Trophoblast cell (in vitro differentiated cells and primary cell): ENCODE measurements around the gene HECTD4. TPM values are rescaled to one million over a fixed set of nuclear protein-coding genes. Genes with fewer than 3 reads are reported as not detected.
A peak's percentile ranks its signal among the peaks of the same experiment; 100 is the strongest.

Experiments used
- DNase-seq, 2 donors: peaks; one replicate each; pipeline ENCODE4 v3.0.0-alpha.2; 2016
- H2AFZ ChIP-seq: 2 replicates; pipeline ENCODE4 v1.6.1; 2013; ENCODE audit warnings: low read length, moderate library complexity, mild to moderate bottlenecking; ENCODE audit not compliant: insufficient read depth, poor library complexity
- H2AK5ac ChIP-seq: 2 replicates; pipeline ENCODE4 v1.6.1; 2013; ENCODE audit warnings: mild to moderate bottlenecking, low read length
- H2BK120ac ChIP-seq: 2 replicates; pipeline ENCODE4 v1.6.1; 2013; ENCODE audit warnings: low read length, mild to moderate bottlenecking, moderate library complexity; ENCODE audit not compliant: insufficient read depth, poor library complexity
- H2BK12ac ChIP-seq: 2 replicates; pipeline ENCODE4 v1.6.1; 2013; ENCODE audit warnings: mild to moderate bottlenecking, low read length, moderate library complexity
- H2BK5ac ChIP-seq: 2 replicates; pipeline ENCODE4 v1.6.1; 2013; ENCODE audit warnings: low read length, low read depth, moderate library complexity, mild to moderate bottlenecking; ENCODE audit not compliant: poor library complexity
- H3K14ac ChIP-seq: 2 replicates; pipeline ENCODE4 v1.6.1; 2013; ENCODE audit warnings: mild to moderate bottlenecking, low read length
- H3K18ac ChIP-seq: 2 replicates; pipeline ENCODE4 v1.6.1; 2013; ENCODE audit warnings: mild to moderate bottlenecking, low read length
- H3K23ac ChIP-seq: 2 replicates; pipeline ENCODE4 v1.6.1; 2013; ENCODE audit warnings: low read length
- H3K27ac ChIP-seq: 2 replicates; pipeline ENCODE4 v1.5.1; 2013; ENCODE audit warnings: low read depth, mild to moderate bottlenecking, inconsistent platforms, low read length, moderate library complexity
- H3K27me3 ChIP-seq: 2 replicates; pipeline ENCODE4 v1.6.1; 2013; ENCODE audit warnings: inconsistent platforms, mild to moderate bottlenecking, low read length, moderate library complexity; ENCODE audit not compliant: insufficient read depth
- H3K36me3 ChIP-seq, 2 experiments: 1 replicate in 1 of 2; 2 replicates in 1 of 2; pipeline ENCODE4 v1.6.1; 2013; ENCODE audit warnings: low read length in 2 of 2, mild to moderate bottlenecking in 2 of 2, moderate library complexity in 1 of 2; ENCODE audit not compliant: insufficient read depth in 2 of 2, control insufficient read depth in 1 of 2
- H3K4ac ChIP-seq: 2 replicates; pipeline ENCODE4 v1.6.1; 2013; ENCODE audit warnings: low read depth, mild to moderate bottlenecking, low read length, moderate library complexity
- H3K4me1 ChIP-seq, 2 experiments: 1 replicate in 1 of 2; 2 replicates in 1 of 2; pipeline ENCODE4 v1.6.1; 2013; ENCODE audit warnings: low read length in 2 of 2, mild to moderate bottlenecking in 2 of 2, moderate library complexity in 1 of 2; ENCODE audit not compliant: insufficient read depth in 2 of 2, control insufficient read depth in 1 of 2
- H3K4me2 ChIP-seq: 2 replicates; pipeline ENCODE4 v1.6.1; 2013; ENCODE audit warnings: inconsistent platforms, mild to moderate bottlenecking, low read length, moderate library complexity
- H3K4me3 ChIP-seq: 2 replicates; pipeline ENCODE4 v1.5.1; 2013; ENCODE audit warnings: mild to moderate bottlenecking, low read depth, low read length, inconsistent platforms
- H3K79me1 ChIP-seq: one replicate; pipeline ENCODE4 v1.6.1; 2013; ENCODE audit warnings: low read length
- H3K79me2 ChIP-seq: 2 replicates; pipeline ENCODE4 v1.6.1; 2013; ENCODE audit warnings: low read length, mild to moderate bottlenecking; ENCODE audit not compliant: control insufficient read depth, insufficient read depth, poor library complexity
- H3K9ac ChIP-seq: 2 replicates; pipeline ENCODE4 v1.6.1; 2013; ENCODE audit warnings: mild to moderate bottlenecking, low read length
- H3K9me3 ChIP-seq: 2 replicates; pipeline ENCODE4 v1.6.1; 2013; ENCODE audit warnings: low read depth, mild to moderate bottlenecking, control low read depth, inconsistent platforms, low read length; ENCODE audit not compliant: insufficient read depth
- H4K12ac ChIP-seq: 2 replicates; pipeline ENCODE4 v1.6.1; 2013; ENCODE audit warnings: low read depth, mild to moderate bottlenecking, low read length, moderate library complexity
- H4K8ac ChIP-seq: 2 replicates; pipeline ENCODE4 v1.6.1; 2013; ENCODE audit warnings: low read depth, mild to moderate bottlenecking, low read length, moderate library complexity
- H4K91ac ChIP-seq: one replicate; pipeline ENCODE4 v1.6.1; 2013; ENCODE audit warnings: low read depth, mild to moderate bottlenecking, low read length, moderate library complexity
- WGBS: extraction: QIAGEN DNeasy Blood & Tissue Kit; methylation state at CpG from one replicate; pipeline ENCODE4 v1.1.7; 2013; ENCODE audit warnings: missing lambda C conversion rate; ENCODE audit not compliant: insufficient read length, insufficient coverage; ENCODE audit errors: extremely low coverage; 5-methylcytosine and 5-hydroxymethylcytosine counted together
- polyA plus RNA-seq: library from polyadenylated mRNA; stranded (reverse); fragments of 200-250 nt; gene quantifications from 2 replicates; pipeline ENCODE4 v1.2.3, GENCODE V29; 2013

The HECTD4 gene
- 9.2 and 10.2 TPM in 2 replicates for polyA plus RNA-seq

- DNase-seq: peak; percentile 95 to 97
- H4K12ac ChIP-seq: peak within 1 kb of the TSS; percentile 80
- H3K4ac ChIP-seq: peak within 1 kb of the TSS; percentile 65
- H2AFZ ChIP-seq: peak within 1 kb of the TSS; percentile 89
- H3K79me1 ChIP-seq: peaks cover 6% of the 10 kb centered on the region
- H2BK120ac ChIP-seq: peak within 1 kb of the TSS; percentile 57
- no peaks in the 10 kb centered on the region for H3K36me3 ChIP-seq
- H2BK12ac ChIP-seq: no peak within 1 kb of the TSS
- H3K4me1 ChIP-seq: peaks cover 6 to 8% of the 10 kb centered on the region in 2 experiments
- peaks cover 12% of the 10 kb centered on the region for H3K79me2 ChIP-seq
- H2BK5ac ChIP-seq: peak within 1 kb of the TSS; percentile 38
- peak within 1 kb of the TSS; percentile 73 for H4K91ac ChIP-seq
- H3K9ac ChIP-seq: peak within 1 kb of the TSS; percentile 85
- no peaks in the 10 kb centered on the region for H3K27me3 ChIP-seq
- peak within 1 kb of the TSS; percentile 97 for H3K14ac ChIP-seq
- H2AK5ac ChIP-seq: no peak within 1 kb of the TSS
- no peaks in the 10 kb centered on the region for H3K9me3 ChIP-seq
- no peak within 1 kb of the TSS for H3K23ac ChIP-seq
- peak within 1 kb of the TSS; percentile 74 for H3K18ac ChIP-seq
- peak within 1 kb of the TSS; percentile 92 for H3K4me3 ChIP-seq
- H4K8ac ChIP-seq: peak within 1 kb of the TSS; percentile 94
- WGBS: no CpG with 5 or more reads among the region's 106 CpGs
- H3K4me2 ChIP-seq: peak within 1 kb of the TSS; percentile 82
- H3K27ac ChIP-seq: peak within 1 kb of the TSS; percentile 61
These were observed at the start of gene HECTD4 for GRCh38 chr12:112381883-112382796. TSS of gene HECTD4 (minus strand) at chr12:112382431. CDS start at chr12:112382128, 303 bp downstream.

DNA sequence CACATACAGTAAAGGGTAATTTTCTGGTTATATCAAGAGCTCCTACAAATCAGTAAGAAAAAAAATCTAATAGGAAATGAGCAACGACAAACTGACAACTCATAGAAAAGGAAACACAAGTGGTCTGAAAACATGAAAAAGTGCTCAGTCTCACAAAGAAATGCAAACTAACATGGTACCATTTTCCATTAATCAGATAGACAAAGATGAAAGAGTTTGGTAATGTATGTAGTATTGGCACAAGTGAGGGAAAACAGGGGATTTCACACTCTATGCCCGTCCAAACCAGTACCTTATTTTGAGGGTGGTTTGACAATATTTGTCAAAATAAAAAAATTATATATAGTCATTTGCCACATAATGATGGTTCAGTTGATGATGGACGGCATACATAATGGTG, 49.7 kb upstream of the HECTD4 start:
- no peak overlapping the region for H3K23ac ChIP-seq
- no peak overlapping the region for H3K9ac ChIP-seq
- H2AK5ac ChIP-seq: no peak overlapping the region
- peaks cover 2 to 6% of the 10 kb centered on the region in 2 experiments for H3K36me3 ChIP-seq
- H3K79me1 ChIP-seq: no peaks in the 10 kb centered on the region
- H3K27me3 ChIP-seq: no peaks in the 10 kb centered on the region
- H4K12ac ChIP-seq: no peak overlapping the region
- no peak overlapping the region for H4K91ac ChIP-seq
- no peak overlapping the region for H3K4me3 ChIP-seq
- no peak overlapping the region for H3K4ac ChIP-seq
- peaks cover 1% of the 10 kb centered on the region for H3K79me2 ChIP-seq
- WGBS: no CpG with 5 or more reads among the region's 3 CpGs
- H2AFZ ChIP-seq: no peak overlapping the region
- H3K18ac ChIP-seq: no peak overlapping the region
- H3K9me3 ChIP-seq: no peaks in the 10 kb centered on the region
- H2BK5ac ChIP-seq: no peak overlapping the region
- H4K8ac ChIP-seq: no peak overlapping the region
- no peak overlapping the region for H2BK12ac ChIP-seq
- DNase-seq: no peak
- H2BK120ac ChIP-seq: no peak overlapping the region
- no peaks in the 10 kb centered on the region for H3K4me1 ChIP-seq
- no peak overlapping the region for H3K4me2 ChIP-seq
- H3K27ac ChIP-seq: no peak overlapping the region
- no peak overlapping the region for H3K14ac ChIP-seq

DNA sequence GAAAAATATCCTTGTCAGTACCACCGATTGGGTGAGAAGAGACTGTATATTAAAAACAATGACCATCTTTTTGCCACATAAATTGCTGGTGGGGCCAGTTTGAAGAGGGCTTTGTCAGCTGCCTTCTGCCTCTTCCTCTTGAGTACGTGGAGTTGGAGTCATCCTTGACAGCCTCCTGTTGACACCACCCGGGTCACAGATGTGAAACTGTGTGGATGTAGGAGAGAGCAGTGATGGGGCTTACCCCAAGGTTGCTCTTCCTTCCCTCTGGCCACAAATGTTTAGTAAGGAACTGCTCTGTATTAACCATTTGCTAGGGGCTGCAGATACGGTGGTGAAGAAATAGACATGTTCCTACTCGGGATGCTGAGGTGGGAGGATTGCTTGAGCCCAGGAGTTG, 48.7 kb upstream of the HECTD4 start:
- Histone ChIP-seq H2AFZ (no peak overlapping the region), H2BK5ac (no peak overlapping the region), H2BK120ac (no peak overlapping the region), H3K9ac (no peak overlapping the region), H4K12ac (no peak overlapping the region), H3K18ac (no peak overlapping the region), H3K79me1 (no peaks in the 10 kb centered on the region), H4K8ac (no peak overlapping the region), H4K91ac (no peak overlapping the region), H3K23ac (no peak overlapping the region), H2AK5ac (no peak overlapping the region), H3K4me2 (no peak overlapping the region), H2BK12ac (no peak overlapping the region), H3K27me3 (no peaks in the 10 kb centered on the region), H3K27ac (no peak overlapping the region), H3K36me3 (peaks cover 2 to 6% of the 10 kb centered on the region in 2 experiments), H3K79me2 (peaks cover 1% of the 10 kb centered on the region), H3K4ac (peak overlapping the region; percentile 47), H3K4me3 (no peak overlapping the region), H3K9me3 (no peaks in the 10 kb centered on the region), H3K4me1 (no peaks in the 10 kb centered on the region), H3K14ac (no peak overlapping the region)
- WGBS: no CpG with 5 or more reads among the region's 5 CpGs
- DNase-seq: no peak

DNA sequence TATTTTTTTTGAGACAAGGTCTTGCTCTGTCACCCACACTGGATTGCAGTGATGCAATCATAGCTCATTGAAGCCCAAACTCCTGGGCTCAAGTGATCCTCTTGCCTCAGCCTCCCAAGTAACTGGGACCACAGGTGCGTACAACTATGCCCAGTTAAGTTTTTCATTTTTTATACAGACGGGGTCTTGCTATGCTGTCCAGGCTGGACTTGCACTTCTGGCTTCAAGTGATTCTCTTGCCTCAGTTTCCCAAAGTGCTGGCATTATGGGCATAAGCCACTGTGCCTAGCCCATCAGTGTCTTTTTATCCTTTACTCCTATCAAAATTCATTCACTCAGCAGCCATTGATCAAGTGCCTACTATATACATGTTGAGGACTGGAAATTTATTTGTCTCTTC, 45.5 kb upstream of the HECTD4 start:
- Histone ChIP-seq H4K12ac (no peak overlapping the region), H3K4me2 (no peak overlapping the region), H3K23ac (no peak overlapping the region), H3K4ac (peak overlapping the region; percentile 90), H2BK5ac (no peak overlapping the region), H2AK5ac (no peak overlapping the region), H3K27ac (no peak overlapping the region), H3K18ac (no peak overlapping the region), H2BK120ac (no peak overlapping the region), H4K8ac (no peak overlapping the region), H3K79me1 (no peaks in the 10 kb centered on the region), H4K91ac (no peak overlapping the region), H2BK12ac (no peak overlapping the region), H3K79me2 (peaks cover 2% of the 10 kb centered on the region), H3K9me3 (no peaks in the 10 kb centered on the region), H3K4me3 (no peak overlapping the region), H2AFZ (no peak overlapping the region), H3K14ac (no peak overlapping the region), H3K9ac (no peak overlapping the region), H3K36me3 (peaks cover 3 to 6% of the 10 kb centered on the region in 2 experiments), H3K4me1 (no peaks in the 10 kb centered on the region), H3K27me3 (no peaks in the 10 kb centered on the region)
- WGBS: no CpG with 5 or more reads among the region's 2 CpGs
- no peak for DNase-seq
